ENCODE results near the gene TUBA1B.

GRCh38 chr12:49111206-49111605 lies 20.0 kb downstream of the TUBA1B start:
- TF ChIP-seq POLR2AphosphoS5 (IDR thresholded peaks at IDR 0.05) (no peak), POLR2A (IDR thresholded peaks at IDR 0.05) (no peak)
- TF ChIP-seq, protein P1, sequence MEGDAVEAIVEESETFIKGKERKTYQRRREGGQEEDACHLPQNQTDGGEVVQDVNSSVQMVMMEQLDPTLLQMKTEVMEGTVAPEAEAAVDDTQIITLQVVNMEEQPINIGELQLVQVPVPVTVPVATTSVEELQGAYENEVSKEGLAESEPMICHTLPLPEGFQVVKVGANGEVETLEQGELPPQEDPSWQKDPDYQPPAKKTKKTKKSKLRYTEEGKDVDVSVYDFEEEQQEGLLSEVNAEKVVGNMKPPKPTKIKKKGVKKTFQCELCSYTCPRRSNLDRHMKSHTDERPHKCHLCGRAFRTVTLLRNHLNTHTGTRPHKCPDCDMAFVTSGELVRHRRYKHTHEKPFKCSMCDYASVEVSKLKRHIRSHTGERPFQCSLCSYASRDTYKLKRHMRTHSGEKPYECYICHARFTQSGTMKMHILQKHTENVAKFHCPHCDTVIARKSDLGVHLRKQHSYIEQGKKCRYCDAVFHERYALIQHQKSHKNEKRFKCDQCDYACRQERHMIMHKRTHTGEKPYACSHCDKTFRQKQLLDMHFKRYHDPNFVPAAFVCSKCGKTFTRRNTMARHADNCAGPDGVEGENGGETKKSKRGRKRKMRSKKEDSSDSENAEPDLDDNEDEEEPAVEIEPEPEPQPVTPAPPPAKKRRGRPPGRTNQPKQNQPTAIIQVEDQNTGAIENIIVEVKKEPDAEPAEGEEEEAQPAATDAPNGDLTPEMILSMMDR (IDR thresholded peaks at IDR 0.05): no peak

Data from breast epithelium (tissue), 3 donors.